Colonic mucosa (tissue), 4 donors: ENCODE data around the gene TCF12. TPM values are rescaled to one million over a fixed set of nuclear protein-coding genes. Genes with fewer than 3 reads are reported as not detected.
"Not testable (repeated sequence)": the region's sequence is repeated elsewhere in the genome, so short reads cannot be mapped to it uniquely, and the experiment has no call there.

ENCODE experiments used
- DNase-seq: peaks from one replicate; pipeline ENCODE4 v3.0.0-alpha.2; 2020
- H3K27ac ChIP-seq: fragments of 200-600 bp; one replicate; pipeline ENCODE4 v1.8.0; 2021
- H3K27me3 ChIP-seq: fragments of 200-600 bp; one replicate; pipeline ENCODE4 v1.8.0; 2021
- H3K36me3 ChIP-seq: fragments of 200-600 bp; one replicate; pipeline ENCODE4 v1.8.0; 2021
- H3K4me1 ChIP-seq: fragments of 200-600 bp; one replicate; pipeline ENCODE4 v1.8.0; 2021; ENCODE audit warnings: mild to moderate bottlenecking
- H3K4me3 ChIP-seq: fragments of 200-600 bp; one replicate; pipeline ENCODE4 v1.8.0; 2021
- H3K9ac ChIP-seq, 2 donors: one replicate each; pipeline ENCODE4 v1.7.0; 2013; ENCODE audit warnings: control low read depth in 2 of 2, low read depth in 2 of 2, low read length in 2 of 2
- H3K9me3 ChIP-seq: fragments of 200-600 bp; one replicate; pipeline ENCODE4 v1.8.0; 2021
- intact Hi-C: fragments of 100-400 bp; cut with DNase I; formaldehyde crosslinking; loops from one replicate; pipeline ENCODE4 v1.14.1; 2022
- total RNA-seq, 2 donors: library from RNA; stranded (reverse); fragmentation: NEBNext Ultra II Directional in 1 of 2; extraction: Animal tissue kit (Norgen Biotek cat#: 25700) in 1 of 2; gene quantifications; one replicate each; pipeline ENCODE4 v1.2.1, GENCODE V29; 2021
- TF ChIP-seq, protein P1 (sequence below): fragments of 200-600 bp; IDR thresholded peaks from one replicate; pipeline ENCODE4 v1.8.0; 2022; ENCODE audit warnings: antibody characterized with exemption, mild to moderate bottlenecking
- donor health status: healthy.
- donor health status: DM: no; HTN: no; CAD: no.
- donor health status: DM: no; HTN: no; CAD: no.

TCF12 gene
- total RNA-seq, 2 donors from 2014 or later: 68.7 to 76.3 TPM

DNA sequence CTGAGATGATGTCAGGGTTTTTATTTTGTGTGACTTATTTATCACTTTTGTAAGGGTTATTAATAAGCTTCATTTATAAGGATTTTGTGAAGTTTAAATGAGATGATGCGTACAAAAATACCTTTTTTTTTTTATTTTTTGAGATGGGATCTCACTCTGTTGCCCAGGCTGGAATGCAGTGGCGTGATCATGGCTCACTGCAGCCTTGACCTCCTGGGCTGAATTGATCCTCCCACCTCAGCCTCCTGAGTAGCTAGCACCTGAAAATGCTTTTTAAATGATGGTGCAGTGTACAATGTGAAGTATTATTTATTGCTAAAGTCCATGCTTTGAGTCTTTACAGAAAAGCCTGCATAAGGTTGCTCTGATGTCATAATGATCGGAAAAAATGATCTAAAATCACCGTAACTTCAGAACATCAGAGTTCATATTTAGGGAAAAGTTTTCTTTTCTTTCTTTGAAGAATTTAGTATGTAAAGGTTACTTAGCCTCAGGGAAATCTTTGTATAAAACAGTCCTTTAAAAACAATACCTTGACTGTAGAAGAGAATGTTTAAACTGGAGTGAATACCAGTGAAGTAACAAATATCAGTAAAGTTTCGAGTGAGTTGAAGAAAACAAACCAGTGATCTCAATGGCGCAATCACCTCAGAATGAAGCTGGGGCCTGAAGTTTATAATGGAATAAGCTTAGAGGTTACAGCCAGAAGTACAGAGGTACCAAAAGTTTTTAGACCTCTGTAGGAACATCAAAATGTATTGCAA is 29.7 kb downstream of the TCF12 start:
- intact Hi-C loops: no loop called here
- H3K27ac ChIP-seq: no peak overlapping the region
- H3K9ac ChIP-seq: no peak overlapping the region
- no peak overlapping the region for H3K4me3 ChIP-seq
- no peaks in the 10 kb centered on the region for H3K4me1 ChIP-seq
- no peaks in the 10 kb centered on the region for H3K27me3 ChIP-seq
- H3K36me3 ChIP-seq: no peaks in the 10 kb centered on the region
- TF ChIP-seq, protein P1, sequence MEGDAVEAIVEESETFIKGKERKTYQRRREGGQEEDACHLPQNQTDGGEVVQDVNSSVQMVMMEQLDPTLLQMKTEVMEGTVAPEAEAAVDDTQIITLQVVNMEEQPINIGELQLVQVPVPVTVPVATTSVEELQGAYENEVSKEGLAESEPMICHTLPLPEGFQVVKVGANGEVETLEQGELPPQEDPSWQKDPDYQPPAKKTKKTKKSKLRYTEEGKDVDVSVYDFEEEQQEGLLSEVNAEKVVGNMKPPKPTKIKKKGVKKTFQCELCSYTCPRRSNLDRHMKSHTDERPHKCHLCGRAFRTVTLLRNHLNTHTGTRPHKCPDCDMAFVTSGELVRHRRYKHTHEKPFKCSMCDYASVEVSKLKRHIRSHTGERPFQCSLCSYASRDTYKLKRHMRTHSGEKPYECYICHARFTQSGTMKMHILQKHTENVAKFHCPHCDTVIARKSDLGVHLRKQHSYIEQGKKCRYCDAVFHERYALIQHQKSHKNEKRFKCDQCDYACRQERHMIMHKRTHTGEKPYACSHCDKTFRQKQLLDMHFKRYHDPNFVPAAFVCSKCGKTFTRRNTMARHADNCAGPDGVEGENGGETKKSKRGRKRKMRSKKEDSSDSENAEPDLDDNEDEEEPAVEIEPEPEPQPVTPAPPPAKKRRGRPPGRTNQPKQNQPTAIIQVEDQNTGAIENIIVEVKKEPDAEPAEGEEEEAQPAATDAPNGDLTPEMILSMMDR: no peak
- DNase-seq: no peak
- H3K9me3 ChIP-seq: no peaks in the 10 kb centered on the region

DNA sequence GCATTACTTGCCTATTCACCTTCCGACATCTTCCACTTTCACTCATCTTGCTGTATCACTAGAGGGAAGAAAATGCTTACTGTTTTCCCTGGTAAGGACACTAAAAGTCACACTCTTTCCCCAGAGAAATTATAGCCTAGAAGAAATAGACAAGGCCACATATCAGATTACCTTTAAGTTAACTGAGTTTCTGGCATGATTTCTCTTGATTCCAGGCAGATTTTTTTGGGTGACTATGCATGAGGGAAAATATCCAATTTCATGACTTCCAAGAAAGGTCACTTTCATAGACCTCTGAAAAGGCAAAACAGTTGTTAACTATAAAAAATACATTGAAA is 30.3 kb downstream of the TCF12 start:
- Histone ChIP-seq H3K27ac (no peak overlapping the region), H3K4me3 (no peak overlapping the region), H3K36me3 (no peaks in the 10 kb centered on the region), H3K9ac (no peak overlapping the region), H3K9me3 (no peaks in the 10 kb centered on the region), H3K4me1 (no peaks in the 10 kb centered on the region), H3K27me3 (no peaks in the 10 kb centered on the region)
- intact Hi-C loops: no loop called here
- TF ChIP-seq, protein P1: no peak
- DNase-seq: no peak

DNA sequence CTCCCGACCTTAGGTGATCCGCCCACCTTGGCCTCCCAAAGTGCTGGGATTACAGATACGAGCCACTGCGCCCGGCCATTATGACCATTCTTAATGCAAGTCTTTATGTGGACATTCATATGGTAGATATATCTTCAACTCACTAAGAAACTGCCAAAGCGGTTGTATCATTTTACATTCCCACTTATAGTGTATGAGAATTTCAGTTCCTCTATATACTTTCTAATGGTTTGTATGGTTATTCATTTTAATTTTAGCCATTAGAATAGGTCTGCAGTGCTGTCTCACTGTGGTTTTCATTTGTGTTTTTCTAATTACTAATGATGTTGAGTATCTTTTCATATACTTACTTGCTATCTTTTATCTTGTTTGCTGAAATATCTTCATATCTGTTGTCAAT is 32.5 kb downstream of the TCF12 start:
- Histone ChIP-seq H3K4me1 (no peaks in the 10 kb centered on the region), H3K36me3 (no peaks in the 10 kb centered on the region), H3K4me3 (no peak overlapping the region), H3K27me3 (no peaks in the 10 kb centered on the region), H3K9ac (no peak overlapping the region), H3K27ac (no peak overlapping the region), H3K9me3 (no peaks in the 10 kb centered on the region)
- intact Hi-C loops: no loop called here
- DNase-seq: no peak
- TF ChIP-seq, protein P1: no peak

DNA sequence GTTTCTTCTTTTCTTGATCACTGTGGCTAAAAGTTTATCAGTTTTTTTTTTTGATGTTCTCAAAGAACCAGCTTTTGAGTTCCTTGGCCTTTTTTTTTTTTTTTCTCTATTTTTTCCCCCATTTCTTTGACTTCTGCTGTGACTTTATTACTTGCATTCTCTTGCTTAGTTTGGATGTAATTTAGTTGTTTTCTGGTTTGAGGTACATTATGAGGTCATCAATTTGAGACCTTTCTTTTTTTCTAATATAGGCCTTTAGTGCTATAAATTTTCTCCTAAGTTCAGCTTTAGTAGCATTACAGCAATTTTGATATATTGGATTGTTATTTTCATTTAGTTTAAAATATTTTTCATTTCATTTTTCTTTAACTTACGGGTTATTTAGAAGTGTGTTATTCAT is 35.3 kb downstream of the TCF12 start:
- Histone ChIP-seq H3K36me3 (no peaks in the 10 kb centered on the region), H3K9me3 (no peaks in the 10 kb centered on the region), H3K4me3 (no peak overlapping the region), H3K9ac (no peak overlapping the region), H3K27ac (no peak overlapping the region), H3K4me1 (no peaks in the 10 kb centered on the region), H3K27me3 (no peaks in the 10 kb centered on the region)
- intact Hi-C loops: no loop called here
- TF ChIP-seq, protein P1: no peak
- DNase-seq: no peak

DNA sequence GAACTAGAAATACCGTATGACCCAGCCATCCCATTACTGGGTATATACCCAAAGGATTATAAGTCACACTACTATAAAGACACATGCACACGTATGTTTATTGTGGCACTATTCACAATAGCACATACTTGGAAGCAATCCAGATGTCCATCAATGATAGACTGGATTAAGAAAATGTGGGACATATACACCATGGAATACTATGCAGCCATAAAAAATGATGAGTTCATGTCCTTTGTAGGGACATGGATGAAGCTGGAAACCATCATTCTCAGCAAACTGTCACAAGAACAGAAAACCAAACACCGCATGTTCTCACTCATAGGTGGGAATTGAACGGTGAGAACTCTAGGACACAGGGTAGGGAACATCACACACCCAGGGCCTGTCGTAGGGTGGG is 36.6 kb downstream of the TCF12 start:
- H3K9ac ChIP-seq, H3K9me3 ChIP-seq, H3K27me3 ChIP-seq, DNase-seq, intact Hi-C loops, H3K4me1 ChIP-seq, H3K27ac ChIP-seq, H3K4me3 ChIP-seq, H3K36me3 ChIP-seq: not testable (repeated sequence)

DNA sequence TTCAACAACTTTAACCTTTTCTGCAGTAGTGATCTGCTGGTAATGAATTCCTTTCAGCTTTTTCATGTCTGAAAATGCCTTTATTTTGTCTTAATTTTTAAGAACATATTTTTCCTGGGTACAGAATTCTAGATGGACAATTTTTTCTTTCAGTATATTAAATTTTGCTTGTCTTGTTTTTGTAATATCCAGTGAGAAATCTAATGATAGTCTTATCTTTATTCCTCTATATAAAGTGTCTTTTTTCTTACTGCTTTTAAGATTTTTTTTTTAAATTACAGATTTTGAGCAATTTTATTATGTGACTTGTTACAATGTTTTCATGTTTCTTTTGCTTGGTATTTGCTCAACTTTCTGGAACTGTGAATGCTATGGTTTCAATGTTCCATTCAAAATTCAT is 38.1 kb downstream of the TCF12 start:
- Histone ChIP-seq H3K27ac (no peak overlapping the region), H3K4me3 (no peak overlapping the region), H3K4me1 (no peaks in the 10 kb centered on the region), H3K9ac (no peak overlapping the region), H3K27me3 (no peaks in the 10 kb centered on the region), H3K9me3 (no peaks in the 10 kb centered on the region), H3K36me3 (no peaks in the 10 kb centered on the region)
- intact Hi-C loops: no loop called here
- TF ChIP-seq, protein P1: no peak
- DNase-seq: no peak
